OCI-LY1 (cell line): ENCODE data around the gene TMC4.

ENCODE experiments used
- H2AFZ ChIP-seq: fragments of 200-600 bp; sonication (generic), shearing (Covaris generic); 2 replicates; pipeline ENCODE4 v1.6.0; 2014; ENCODE audit warnings: antibody characterized with exemption, mild to moderate bottlenecking, low read length
- H3F3A ChIP-seq: fragments of 200-600 bp; sonication (generic), shearing (Covaris generic); 2 replicates; pipeline ENCODE4 v1.6.0; 2014; ENCODE audit warnings: mild to moderate bottlenecking, antibody characterized with exemption, low read length, moderate library complexity; ENCODE audit not compliant: insufficient read depth
- H3K27ac ChIP-seq: fragments of 200-600 bp; sonication (generic); 2 replicates; pipeline ENCODE4 v1.5.1; 2014; ENCODE audit warnings: low read length, mixed run types, mild to moderate bottlenecking, low read depth; ENCODE audit not compliant: poor library complexity, severe bottlenecking
- H3K27me3 ChIP-seq: fragments of 200-600 bp; sonication (generic); 2 replicates; pipeline ENCODE4 v1.6.0; 2014; ENCODE audit warnings: antibody characterized with exemption, mild to moderate bottlenecking, low read length, moderate library complexity; ENCODE audit not compliant: insufficient read depth
- H3K36me3 ChIP-seq: fragments of 200-600 bp; sonication (generic); 2 replicates; pipeline ENCODE4 v1.6.1; 2014; ENCODE audit warnings: mild to moderate bottlenecking, antibody characterized with exemption, low read length, moderate library complexity, mixed read lengths; ENCODE audit not compliant: insufficient read depth
- H3K4me1 ChIP-seq: fragments of 200-600 bp; sonication (generic); 2 replicates; pipeline ENCODE4 v1.5.1; 2014; ENCODE audit warnings: mild to moderate bottlenecking, low read length, moderate library complexity; ENCODE audit not compliant: insufficient read depth, severe bottlenecking
- H3K4me2 ChIP-seq: fragments of 200-600 bp; sonication (generic), shearing (Covaris generic); 2 replicates; pipeline ENCODE4 v1.6.1; 2014; ENCODE audit warnings: low read length
- H3K4me3 ChIP-seq: fragments of 200-600 bp; sonication (generic); 2 replicates; pipeline ENCODE4 v1.5.1; 2014; ENCODE audit warnings: low read length, low read depth, mild to moderate bottlenecking, mixed read lengths; ENCODE audit not compliant: poor library complexity, severe bottlenecking
- H3K79me2 ChIP-seq: fragments of 200-600 bp; shearing (Covaris generic); 2 replicates; pipeline ENCODE4 v1.6.1; 2016; ENCODE audit warnings: mixed run types, low read length, mixed read lengths; ENCODE audit not compliant: insufficient read depth
- H3K9ac ChIP-seq: fragments of 200-600 bp; sonication (generic), shearing (Covaris generic); 2 replicates; pipeline ENCODE4 v1.6.1; 2014; ENCODE audit warnings: mild to moderate bottlenecking, low read length, mixed read lengths
- H3K9me2 ChIP-seq: fragments of 200-600 bp; sonication (generic), shearing (Covaris generic); 2 replicates; pipeline ENCODE4 v1.6.1; 2014; ENCODE audit warnings: low read depth, mild to moderate bottlenecking, low read length, mixed read lengths
- H3K9me3 ChIP-seq: fragments of 200-600 bp; shearing (Covaris generic); 2 replicates; pipeline ENCODE4 v1.6.1; 2014; ENCODE audit warnings: low read length, mixed read lengths
- H4K20me1 ChIP-seq: fragments of 200-600 bp; sonication (generic), shearing (Covaris generic); 2 replicates; pipeline ENCODE4 v1.6.0; 2016; ENCODE audit warnings: mild to moderate bottlenecking, low read length; ENCODE audit not compliant: insufficient read depth
- EZH2 ChIP-seq: fragments of 200-600 bp; sonication (generic), shearing (Covaris generic); IDR thresholded peaks from 2 replicates; pipeline ENCODE4 v1.8.0; 2017; ENCODE audit warnings: borderline replicate concordance, mixed run types, mild to moderate bottlenecking, antibody characterized with exemption, low read length, moderate library complexity, mixed read lengths
- TF ChIP-seq, protein P1 (sequence below): fragments of 200-600 bp; sonication (generic), shearing (Covaris generic); IDR thresholded peaks from 2 replicates; pipeline ENCODE4 v1.5.1; 2017; ENCODE audit warnings: mild to moderate bottlenecking, antibody characterized with exemption, low read length, moderate library complexity, mixed read lengths

The TMC4 gene

DNA sequence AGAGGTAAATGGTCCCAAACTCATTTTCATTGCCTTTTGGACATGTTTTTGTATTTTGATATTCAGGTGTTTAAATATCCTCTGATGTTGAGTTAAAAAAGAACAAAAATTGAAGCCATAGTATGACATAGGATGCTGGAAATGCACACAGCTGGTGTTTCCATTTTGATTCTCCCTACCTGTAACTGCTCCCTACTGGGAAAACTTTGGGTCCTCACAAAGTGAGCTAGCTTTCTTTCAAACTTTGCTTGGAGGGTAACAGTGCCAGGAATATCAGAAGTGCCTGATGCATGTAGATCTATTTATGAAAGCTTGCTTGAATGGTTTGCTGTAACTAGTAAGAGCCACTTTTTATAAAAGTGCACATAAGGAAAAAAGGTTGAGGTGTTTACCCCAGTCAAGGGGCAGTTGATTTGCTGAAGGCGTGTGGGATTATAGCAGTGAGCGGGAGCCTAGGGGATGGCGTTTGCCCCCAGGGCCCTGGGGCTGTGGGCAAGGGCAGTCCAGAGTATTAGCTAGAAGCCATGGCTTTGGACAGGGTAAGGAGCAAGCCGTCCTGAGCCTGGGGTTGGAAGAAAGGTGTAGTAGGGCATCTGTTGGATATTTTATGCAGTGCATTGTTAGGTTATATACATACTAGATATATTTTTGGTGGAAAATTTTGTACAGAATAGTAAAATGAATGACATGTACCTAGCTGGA is 32.0 kb upstream of the TMC4 start:
- H3K4me1 ChIP-seq = peaks cover 69% of the 10 kb centered on the region
- no peak for TF ChIP-seq EZH2
- TF ChIP-seq, protein P1, sequence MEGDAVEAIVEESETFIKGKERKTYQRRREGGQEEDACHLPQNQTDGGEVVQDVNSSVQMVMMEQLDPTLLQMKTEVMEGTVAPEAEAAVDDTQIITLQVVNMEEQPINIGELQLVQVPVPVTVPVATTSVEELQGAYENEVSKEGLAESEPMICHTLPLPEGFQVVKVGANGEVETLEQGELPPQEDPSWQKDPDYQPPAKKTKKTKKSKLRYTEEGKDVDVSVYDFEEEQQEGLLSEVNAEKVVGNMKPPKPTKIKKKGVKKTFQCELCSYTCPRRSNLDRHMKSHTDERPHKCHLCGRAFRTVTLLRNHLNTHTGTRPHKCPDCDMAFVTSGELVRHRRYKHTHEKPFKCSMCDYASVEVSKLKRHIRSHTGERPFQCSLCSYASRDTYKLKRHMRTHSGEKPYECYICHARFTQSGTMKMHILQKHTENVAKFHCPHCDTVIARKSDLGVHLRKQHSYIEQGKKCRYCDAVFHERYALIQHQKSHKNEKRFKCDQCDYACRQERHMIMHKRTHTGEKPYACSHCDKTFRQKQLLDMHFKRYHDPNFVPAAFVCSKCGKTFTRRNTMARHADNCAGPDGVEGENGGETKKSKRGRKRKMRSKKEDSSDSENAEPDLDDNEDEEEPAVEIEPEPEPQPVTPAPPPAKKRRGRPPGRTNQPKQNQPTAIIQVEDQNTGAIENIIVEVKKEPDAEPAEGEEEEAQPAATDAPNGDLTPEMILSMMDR = no peak
- 0 out of 2 replicates have a peak, but pooled peaks cover 6% of the 10 kb centered on the region for H3F3A ChIP-seq

DNA sequence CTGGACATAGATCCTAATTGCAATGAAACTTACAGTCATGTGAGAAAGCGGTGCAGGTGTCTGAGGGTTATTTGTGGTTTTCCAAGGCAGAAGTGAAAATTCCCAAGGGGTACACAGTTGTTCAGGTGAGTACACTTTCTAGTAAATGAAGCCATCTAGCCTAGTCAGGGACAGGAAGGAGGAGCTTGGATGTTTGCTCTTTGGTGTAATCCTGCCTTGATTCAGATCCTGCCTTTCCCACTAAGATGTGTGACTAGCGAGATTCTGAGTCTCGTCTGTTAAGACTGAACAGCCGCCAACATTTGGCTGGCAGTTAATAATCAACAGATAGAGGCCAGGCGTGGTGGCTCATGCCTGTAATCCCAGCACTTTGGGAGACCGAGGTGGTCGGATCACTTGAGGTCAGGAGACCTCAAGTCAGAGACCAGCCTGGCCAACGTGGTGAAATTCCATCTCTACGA is 30.2 kb upstream of the TMC4 start:
- Histone ChIP-seq H3K9me2 (no peaks in the 10 kb centered on the region), H2AFZ (no peak overlapping the region), H4K20me1 (no peaks in the 10 kb centered on the region; the same call in 1 of the 2 replicates), H3K36me3 (peaks cover 73% of the 10 kb centered on the region), H3K27me3 (no peaks in the 10 kb centered on the region), H3K9me3 (no peaks in the 10 kb centered on the region), H3K27ac (peak overlapping the region; percentile 85), H3K9ac (peak overlapping the region; percentile 83; the same call in 1 of the 2 replicates), H3K79me2 (peaks cover 43% of the 10 kb centered on the region), H3K4me3 (peak overlapping the region; percentile 97), H3K4me1 (peaks cover 79% of the 10 kb centered on the region), H3F3A (peaks cover 6% of the 10 kb centered on the region; the same call in 1 of the 2 replicates), H3K4me2 (peak overlapping the region; percentile 79)
- TF ChIP-seq EZH2 = no peak
- TF ChIP-seq, protein P1 = no peak

More for the DNA sequence above, 32.0 kb upstream of the TMC4 start:
- H3K9me2 ChIP-seq = no peaks in the 10 kb centered on the region
- no peaks in the 10 kb centered on the region; the same call in 1 of the 2 replicates for H4K20me1 ChIP-seq
- peak overlapping the region; percentile 97 for H3K4me3 ChIP-seq
- no peak overlapping the region; the same call in 1 of the 2 replicates for H3K9ac ChIP-seq
- peak overlapping the region; percentile 79 for H3K4me2 ChIP-seq
- H3K9me3 ChIP-seq = no peaks in the 10 kb centered on the region
- no peaks in the 10 kb centered on the region for H3K27me3 ChIP-seq
- H3K79me2 ChIP-seq = peaks cover 43% of the 10 kb centered on the region
- no peak overlapping the region for H3K27ac ChIP-seq
- H3K36me3 ChIP-seq = peaks cover 90% of the 10 kb centered on the region
- no peak overlapping the region for H2AFZ ChIP-seq

DNA sequence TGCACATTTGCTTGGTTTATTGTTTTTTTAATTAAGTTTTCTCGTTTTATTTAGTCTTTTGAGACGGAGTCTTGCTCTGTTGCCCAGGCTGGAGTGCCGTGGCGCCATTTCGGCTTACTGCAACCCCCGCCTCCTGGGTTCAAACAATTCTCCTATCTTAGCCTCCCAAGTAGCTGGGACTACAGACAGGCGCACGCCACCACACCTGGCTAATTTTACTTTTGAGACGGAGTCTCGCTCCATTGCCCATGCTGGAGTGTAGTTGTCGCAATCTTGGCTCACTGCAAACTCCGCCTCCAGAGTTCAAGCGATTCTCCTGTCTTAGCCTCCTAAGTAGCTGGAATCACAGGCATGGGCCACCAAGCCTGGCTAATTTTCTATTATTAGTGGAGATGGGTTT is 29.0 kb upstream of the TMC4 start:
- H3K9me2 ChIP-seq = no peaks in the 10 kb centered on the region
- H3K27ac ChIP-seq = peak overlapping the region; percentile 85
- H3K9ac ChIP-seq = peak overlapping the region; percentile 83
- H4K20me1 ChIP-seq = no peaks in the 10 kb centered on the region; the same call in 1 of the 2 replicates
- TF ChIP-seq EZH2 = no peak
- TF ChIP-seq, protein P1 = no peak
- H3K4me3 ChIP-seq = peak overlapping the region; percentile 97
- H3K36me3 ChIP-seq = peaks cover 61% of the 10 kb centered on the region
- H3K4me1 ChIP-seq = peaks cover 72% of the 10 kb centered on the region
- no peaks in the 10 kb centered on the region for H3K9me3 ChIP-seq
- H3F3A ChIP-seq = peaks cover 6% of the 10 kb centered on the region; the same call in 1 of the 2 replicates
- H3K4me2 ChIP-seq = peak overlapping the region; percentile 79
- no peak overlapping the region for H2AFZ ChIP-seq
- peaks cover 43% of the 10 kb centered on the region for H3K79me2 ChIP-seq
- no peaks in the 10 kb centered on the region for H3K27me3 ChIP-seq
